IMR-90 (cell line): ENCODE results near the gene PARP1. TPM values are rescaled to one million over a fixed set of nuclear protein-coding genes. Genes with fewer than 3 reads are reported as not detected.

Source experiments
- ATAC-seq: fragments of 200-7000 bp; cut with Tn5 transposase; 2 replicates; pipeline ENCODE4 v1.9.1; 2020; ENCODE audit warnings: low read depth, mild to moderate bottlenecking, moderate library complexity
- BruUV-seq: library from RNA; stranded (reverse); fragments of 400-500 nt; replicated peaks from 2 replicates; lab custom pipeline; 2021; lab: Mats Ljungman, UMichigan
- CTCF ChIA-PET: fragments of 300-600 bp; formaldehyde crosslinking; extraction: SDS; loops from one replicate; lab custom pipeline; 2021; ENCODE audit warnings: antibody characterized with exemption; lab: Yijun Ruan, JAX
- POLR2A ChIA-PET: fragments of 300-600 bp; sonication (Branson Sonifier 250); formaldehyde crosslinking; loops from one replicate; lab custom pipeline; 2022; ENCODE audit warnings: antibody characterized with exemption; ENCODE audit not compliant: unreplicated experiment; lab: Charles Lee
- DNase-seq: peaks from one replicate; pipeline ENCODE4 v3.0.0; 2013
- H2AFZ ChIP-seq: replicated peaks from 2 replicates; pipeline ENCODE3; 2013; ENCODE audit warnings: low read length, mild to moderate bottlenecking; ENCODE audit not compliant: poor library complexity
- H2AK5ac ChIP-seq: 2 replicates; pipeline ENCODE4 v1.6.1; 2013; ENCODE audit warnings: low read depth, low read length, inconsistent platforms
- H2AK9ac ChIP-seq: replicated peaks from 2 replicates; pipeline ENCODE3; 2013; ENCODE audit warnings: mild to moderate bottlenecking, low read depth, low read length, moderate library complexity; ENCODE audit not compliant: poor library complexity
- H2BK120ac ChIP-seq: 2 replicates; pipeline ENCODE4 v1.6.1; 2013; ENCODE audit warnings: low read depth, low read length, inconsistent platforms
- H2BK15ac ChIP-seq: 3 replicates; pipeline ENCODE4 v1.6.1; 2013; ENCODE audit warnings: low read depth, low read length, inconsistent platforms
- H2BK20ac ChIP-seq: 2 replicates; pipeline ENCODE4 v1.6.1; 2013; ENCODE audit warnings: low read depth, mild to moderate bottlenecking, inconsistent platforms, low read length, moderate library complexity
- H2BK5ac ChIP-seq: 2 replicates; pipeline ENCODE4 v1.6.1; 2013; ENCODE audit warnings: mild to moderate bottlenecking, low read depth, low read length, inconsistent platforms; ENCODE audit not compliant: poor library complexity, severe bottlenecking
- H3K14ac ChIP-seq: replicated peaks from 2 replicates; pipeline ENCODE4 v1.6.1; 2013; ENCODE audit warnings: low read depth, low read length, inconsistent platforms
- H3K18ac ChIP-seq: 2 replicates; pipeline ENCODE4 v1.6.1; 2013; ENCODE audit warnings: low read depth, low read length, control low read depth
- H3K23ac ChIP-seq: 2 replicates; pipeline ENCODE4 v1.6.1; 2013; ENCODE audit warnings: low read depth, low read length, inconsistent platforms
- H3K27ac ChIP-seq: 2 replicates; pipeline ENCODE4 v1.5.1; 2013; ENCODE audit warnings: mild to moderate bottlenecking, control low read depth, low read length; ENCODE audit not compliant: insufficient read depth
- H3K27me3 ChIP-seq: 2 replicates; pipeline ENCODE4 v1.6.1; 2013; ENCODE audit warnings: low read length; ENCODE audit not compliant: control insufficient read depth, insufficient read depth
- H3K36me3 ChIP-seq: 2 replicates; pipeline ENCODE4 v1.6.1; 2013; ENCODE audit warnings: low read length, mixed read lengths; ENCODE audit not compliant: control insufficient read depth, insufficient read depth
- H3K4ac ChIP-seq: 2 replicates; pipeline ENCODE4 v1.6.1; 2013; ENCODE audit warnings: low read depth, low read length, inconsistent platforms
- H3K4me1 ChIP-seq: 2 replicates; pipeline ENCODE4 v1.6.1; 2013; ENCODE audit warnings: low read length, mixed read lengths; ENCODE audit not compliant: control insufficient read depth, insufficient read depth
- H3K4me2 ChIP-seq: 2 replicates; pipeline ENCODE4 v1.6.1; 2013; ENCODE audit warnings: low read depth, mild to moderate bottlenecking, control low read depth, low read length, moderate library complexity
- H3K4me3 ChIP-seq: 2 replicates; pipeline ENCODE4 v1.5.1; 2013; ENCODE audit warnings: low read depth, mild to moderate bottlenecking, control low read depth, low read length, moderate library complexity; ENCODE audit not compliant: insufficient read depth
- H3K56ac ChIP-seq: 2 replicates; pipeline ENCODE4 v1.6.1; 2013; ENCODE audit warnings: low read length, inconsistent platforms; ENCODE audit not compliant: insufficient read depth; ENCODE audit errors: extremely low read depth
- H3K79me1 ChIP-seq, 2 experiments: 2 replicates each; pipeline ENCODE4 v1.6.1; 2013; ENCODE audit warnings: low read length in 2 of 2, inconsistent platforms in 1 of 2, low read depth in 1 of 2
- H3K9ac ChIP-seq: 2 replicates; pipeline ENCODE4 v1.6.1; 2013; ENCODE audit warnings: low read depth, low read length, control low read depth
- H3K9me1 ChIP-seq: 2 replicates; pipeline ENCODE4 v1.6.1; 2013; ENCODE audit warnings: low read length, inconsistent platforms; ENCODE audit not compliant: insufficient read depth
- H3K9me3 ChIP-seq: 2 replicates; pipeline ENCODE4 v1.6.1; 2013; ENCODE audit warnings: low read length; ENCODE audit not compliant: control insufficient read depth, insufficient read depth
- H4K20me1 ChIP-seq: 2 replicates; pipeline ENCODE4 v1.6.1; 2013; ENCODE audit warnings: low read length, inconsistent platforms; ENCODE audit not compliant: insufficient read depth
- H4K5ac ChIP-seq: 2 replicates; pipeline ENCODE4 v1.6.1; 2013; ENCODE audit warnings: mild to moderate bottlenecking, low read depth, low read length, control low read depth
- H4K8ac ChIP-seq, 2 experiments: 2 replicates each; pipeline ENCODE4 v1.6.1; 2013; ENCODE audit warnings: low read depth in 2 of 2, low read length in 2 of 2, control low read depth in 1 of 2, inconsistent platforms in 1 of 2
- H4K91ac ChIP-seq: 2 replicates; pipeline ENCODE4 v1.6.1; 2013; ENCODE audit warnings: low read depth, low read length, inconsistent platforms; ENCODE audit not compliant: insufficient read depth
- ELK1 ChIP-seq: fragments of 150-350 bp; IDR thresholded peaks from 2 replicates; pipeline ENCODE4 v1.6.1; 2016; ENCODE audit warnings: low read depth, mild to moderate bottlenecking, low read length, moderate library complexity, borderline replicate concordance
- NFE2L2 ChIP-seq: fragments of 150-350 bp; IDR thresholded peaks from 2 replicates; pipeline ENCODE4 v1.6.1; 2016; ENCODE audit warnings: low read depth, mild to moderate bottlenecking, low read length
- POLR2A ChIP-seq: IDR thresholded peaks from 2 replicates; pipeline ENCODE4 v1.6.1; 2012; ENCODE audit warnings: mild to moderate bottlenecking, low read depth, low read length
- WGBS, 2 experiments: methylation state at CpG; one replicate each; pipeline versions ENCODE4 v1.1.5 to v1.1.7; 2013; ENCODE audit warnings: missing lambda C conversion rate in 2 of 2; ENCODE audit not compliant: insufficient read length in 1 of 2; ENCODE audit errors: extremely low coverage in 2 of 2; 5-methylcytosine and 5-hydroxymethylcytosine counted together
- dilution Hi-C: fragments of 300-500 bp; cut with HindIII; formaldehyde crosslinking; loops from one replicate; pipeline ENCODE4 v1.14.3; 2018; ENCODE audit warnings: low sequenced_read_pairs; ENCODE audit not compliant: unreplicated experiment
- in situ Hi-C: fragments of 300-500 bp; cut with MboI; formaldehyde crosslinking; loops from 3 replicates; pipeline ENCODE4 v1.14.3; 2019; ENCODE audit warnings: low sequenced_read_pairs, inconsistent platforms, mixed read lengths
- intact Hi-C: fragments of 100-400 bp; cut with micrococcal nuclease; formaldehyde crosslinking; loops from 2 replicates; pipeline ENCODE4 v1.10.0; 2022
- polyA plus RNA-seq, 3 experiments: library from polyadenylated mRNA; depleted of rRNA; stranded (reverse); fragments of >200 nt; gene quantifications; 2 replicates each; pipeline ENCODE4 v1.2.3, GENCODE V29; 2012; ENCODE audit warnings: low replicate concordance in 1 of 3
- total RNA-seq: library from RNA; depleted of rRNA; stranded (reverse); fragments of >200 nt; gene quantifications from 2 replicates; pipeline ENCODE4 v1.2.3, GENCODE V29; 2012
- TF ChIP-seq, protein P1 (sequence below): fragments of 150-350 bp; IDR thresholded peaks from 2 replicates; pipeline ENCODE4 v1.6.1; 2017; ENCODE audit warnings: mild to moderate bottlenecking, antibody characterized with exemption, low read length, low read depth

Gene PARP1
- total and polyA plus RNA-seq, 2 of the 4 experiments (the other 2 are of a cell fraction): 86.5 to 105 TPM

- dilution Hi-C loops: no loop called here
- H3K23ac ChIP-seq: no peak overlapping the region
- H3K14ac ChIP-seq: no peak overlapping the region
- H4K20me1 ChIP-seq: peaks cover 19% of the 10 kb centered on the region
- peak overlapping the region; percentile 9; the same call in 1 of the 2 replicates for H3K4me2 ChIP-seq
- POLR2A ChIA-PET: interaction anchor here (0.5 to 0.6 kb wide), 2 partner anchors 11 to 1546 kb away, joined by 3 read pairs; no protein-coding TSS in a partner anchor
- no peak overlapping the region for H3K18ac ChIP-seq
- H3K27me3 ChIP-seq: peaks cover 5% of the 10 kb centered on the region
- DNase-seq (no peak), ATAC-seq (no peak)
- H2AFZ ChIP-seq: peak overlapping the region; percentile 97
- no peak overlapping the region for H2BK5ac ChIP-seq
- H3K27ac ChIP-seq: no peak overlapping the region
- H4K91ac ChIP-seq: peak overlapping the region; percentile 27; the same call in 1 of the 2 replicates
- 94% methylated on average over 6 of the region's 25 CpGs; no CpG with 5 or more reads in 1 of the 2 experiments for WGBS, 2 experiments
- peaks cover 18% of the 10 kb centered on the region for H3K4me1 ChIP-seq
- TF ChIP-seq NFE2L2 (no peak), ELK1 (no peak), POLR2A (no peak)
- TF ChIP-seq, protein P1, sequence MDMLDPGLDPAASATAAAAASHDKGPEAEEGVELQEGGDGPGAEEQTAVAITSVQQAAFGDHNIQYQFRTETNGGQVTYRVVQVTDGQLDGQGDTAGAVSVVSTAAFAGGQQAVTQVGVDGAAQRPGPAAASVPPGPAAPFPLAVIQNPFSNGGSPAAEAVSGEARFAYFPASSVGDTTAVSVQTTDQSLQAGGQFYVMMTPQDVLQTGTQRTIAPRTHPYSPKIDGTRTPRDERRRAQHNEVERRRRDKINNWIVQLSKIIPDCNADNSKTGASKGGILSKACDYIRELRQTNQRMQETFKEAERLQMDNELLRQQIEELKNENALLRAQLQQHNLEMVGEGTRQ: no peak
- no peak overlapping the region for H2AK9ac ChIP-seq
- no peak overlapping the region for H2BK120ac ChIP-seq
- H3K9me1 ChIP-seq: peaks cover 19% of the 10 kb centered on the region
- peaks cover 20 to 30% of the 10 kb centered on the region in 2 experiments for H3K79me1 ChIP-seq
- H3K4ac ChIP-seq: peak overlapping the region; percentile 27; the same call in 1 of the 2 replicates
- H2AK5ac ChIP-seq: no peak overlapping the region
- peak overlapping the region; percentile 72 to 88; a peak in 3 of 4 replicates for H4K8ac ChIP-seq
- no peak overlapping the region for H4K5ac ChIP-seq
- H3K36me3 ChIP-seq: no peaks in the 10 kb centered on the region
- no peak overlapping the region for H2BK20ac ChIP-seq
- H2BK15ac ChIP-seq: no peak overlapping the region
- H3K56ac ChIP-seq: no peak overlapping the region
- H3K4me3 ChIP-seq: peak overlapping the region; percentile 23; the same call in 1 of the 2 replicates
- H3K9me3 ChIP-seq: no peaks in the 10 kb centered on the region
- no TSS peak for BruUV-seq
- CTCF ChIA-PET: interaction anchor here (0.6 to 1.0 kb wide), 3 partner anchors 9 to 81 kb away, joined by 3 read pairs; no protein-coding TSS in a partner anchor
- in situ Hi-C loops: no loop called here
- H3K9ac ChIP-seq: no peak overlapping the region
- intact Hi-C loops: no loop called here
These were observed 642 bp upstream of the PARP1 start for GRCh38 chr1:226408285-226409184.
